GM12878 (cell line): Measurements from ENCODE around the gene PPP4R4. TPM values are rescaled to one million over a fixed set of nuclear protein-coding genes. Genes with fewer than 3 reads are reported as not detected.

Experiments
- ATAC-seq: fragments of 200-7000 bp; cut with Tn5 transposase; 3 replicates; pipeline ENCODE4 v1.9.1; 2020; ENCODE audit warnings: mild to moderate bottlenecking, moderate library complexity
- BruUV-seq: library from RNA; stranded (reverse); fragments of 400-500 nt; replicated peaks from 2 replicates; lab custom pipeline; 2021; lab: Mats Ljungman, UMichigan
- CTCF ChIA-PET: fragments of 300-600 bp; sonication (Branson Sonifier 250); formaldehyde crosslinking; extraction: SDS; loops from one replicate; lab custom pipeline; 2021; ENCODE audit warnings: inconsistent platforms; lab: Yijun Ruan, JAX
- POLR2A ChIA-PET: fragments of 350-600 bp; formaldehyde crosslinking; extraction: SDS; loops from one replicate; lab custom pipeline; 2021; ENCODE audit warnings: inconsistent platforms; lab: Charles Lee
- RAD21 ChIA-PET: fragments of 300-600 bp; sonication (Branson Sonifier 250); formaldehyde crosslinking; loops from one replicate; lab custom pipeline; 2023; ENCODE audit warnings: antibody characterized with exemption; ENCODE audit not compliant: unreplicated experiment; lab: Charles Lee
- SMC1A ChIA-PET: fragments of 300-600 bp; sonication (Branson Sonifier 250); formaldehyde crosslinking; loops from one replicate; lab custom pipeline; 2023; ENCODE audit not compliant: unreplicated experiment, uncharacterized antibody; lab: Charles Lee
- DNase-seq: peaks from one replicate; pipeline ENCODE4 v3.0.0-alpha.2; 2011; ENCODE audit warnings: low read depth, low spot score
- FAIRE-seq: peaks from 3 replicates; lab custom pipeline; 2011; peaks lifted over from hg19 to GRCh38; lab: Jason Lieb, UNC
- H2AFZ ChIP-seq: 2 replicates; pipeline ENCODE4 v1.6.0; 2011; ENCODE audit warnings: low read depth, low read length, control low read depth; ENCODE audit not compliant: control insufficient read depth
- H3K27ac ChIP-seq: 2 replicates; pipeline ENCODE4 v1.5.1; 2011; ENCODE audit warnings: control low read depth; ENCODE audit not compliant: control insufficient read depth, insufficient read depth
- H3K27me3 ChIP-seq, 2 experiments: replicated peaks in 1 of 2; 2 replicates each; pipeline versions ENCODE4 v1.6.0 to v1.6.1; 2011; ENCODE audit warnings: low read length in 1 of 2; ENCODE audit not compliant: control insufficient read depth in 2 of 2, insufficient read depth in 2 of 2
- H3K36me3 ChIP-seq, 2 experiments: 2 replicates each; pipeline ENCODE4 v1.5.1; 2011; ENCODE audit warnings: low read length in 1 of 2; ENCODE audit not compliant: control insufficient read depth in 2 of 2, insufficient read depth in 2 of 2
- H3K4me1 ChIP-seq: 2 replicates; pipeline ENCODE4 v1.6.1; 2011; ENCODE audit warnings: mild to moderate bottlenecking, low read length, moderate library complexity, mixed read lengths; ENCODE audit not compliant: control insufficient read depth, insufficient read depth
- H3K4me2 ChIP-seq: 2 replicates; pipeline ENCODE4 v1.6.0; 2011; ENCODE audit warnings: control low read depth; ENCODE audit not compliant: control insufficient read depth, insufficient read depth
- H3K4me3 ChIP-seq: fragments of 200-600 bp; sonication (generic); 2 replicates; pipeline ENCODE4 v1.5.1; 2016
- H3K79me2 ChIP-seq: 2 replicates; pipeline ENCODE4 v1.6.0; 2011; ENCODE audit warnings: low read length; ENCODE audit not compliant: control insufficient read depth, insufficient read depth
- H3K9ac ChIP-seq: 2 replicates; pipeline ENCODE4 v1.8.0; 2011; ENCODE audit warnings: low read length, control low read depth, mixed read lengths; ENCODE audit not compliant: control insufficient read depth, insufficient read depth
- H3K9me3 ChIP-seq: replicated peaks from 3 replicates; pipeline ENCODE4 v1.5.1; 2011; ENCODE audit warnings: mild to moderate bottlenecking, low read length; ENCODE audit not compliant: control insufficient read depth, insufficient read depth
- H4K20me1 ChIP-seq: 2 replicates; pipeline ENCODE4 v1.6.0; 2011; ENCODE audit not compliant: control insufficient read depth, insufficient read depth
- ASH2L ChIP-seq: fragments of 300-600, 200-600 bp; sonication (generic); IDR thresholded peaks from 2 replicates; pipeline ENCODE4 v1.6.1; 2017; ENCODE audit warnings: low read depth, mild to moderate bottlenecking, borderline replicate concordance
- BHLHE40 ChIP-seq, 2 experiments: fragments of 450-650 bp in 1 of 2; IDR thresholded peaks; 2 replicates each; pipeline ENCODE4 v1.6.1; 2011 to 2017; ENCODE audit warnings: low read depth in 2 of 2, borderline replicate concordance in 1 of 2, improper control_type of control experiment in 1 of 2, low read length in 1 of 2, mild to moderate bottlenecking in 1 of 2
- CBX5 ChIP-seq: sonication (generic); IDR thresholded peaks from 2 replicates; pipeline ENCODE4 v1.6.1; 2016; ENCODE audit warnings: low read depth, moderate library complexity, mild to moderate bottlenecking, inconsistent platforms
- IKZF1 ChIP-seq: fragments of 450-650 bp; conservative IDR thresholded peaks from 2 replicates; pipeline ENCODE4 v1.6.1; 2017; ENCODE audit warnings: antibody characterized with exemption, mild to moderate bottlenecking
- KAT2A ChIP-seq: conservative IDR thresholded peaks from 2 replicates; pipeline ENCODE4 v1.6.1; 2011; ENCODE audit warnings: low read depth, low read length; ENCODE audit not compliant: control insufficient read depth
- MYB ChIP-seq: fragments of 150-350 bp; IDR thresholded peaks from 2 replicates; pipeline ENCODE4 v1.6.1; 2014; ENCODE audit warnings: mild to moderate bottlenecking, low read depth, low read length, borderline replicate concordance
- NFYB ChIP-seq: IDR thresholded peaks from 2 replicates; pipeline ENCODE4 v1.6.1; 2011; ENCODE audit warnings: low read depth, mild to moderate bottlenecking, low read length, improper control_type of control experiment, moderate library complexity; ENCODE audit not compliant: insufficient read depth
- RELA ChIP-seq: fragments of 450-650 bp; IDR thresholded peaks from 2 replicates; pipeline ENCODE4 v1.8.0; 2014; ENCODE audit warnings: borderline replicate concordance; ENCODE audit not compliant: partially characterized antibody
- SIN3A ChIP-seq: IDR thresholded peaks from 2 replicates; pipeline ENCODE4 v1.6.1; 2012; ENCODE audit warnings: low read depth, low read length, improper control_type of control experiment
- SMAD1 ChIP-seq: fragments of 450-650 bp; IDR thresholded peaks from 2 replicates; pipeline ENCODE4 v1.6.1; 2018; ENCODE audit warnings: mild to moderate bottlenecking, low read depth; ENCODE audit not compliant: partially characterized antibody
- SP1 ChIP-seq: IDR thresholded peaks from one replicate; pipeline ENCODE4 v1.6.1; 2011; ENCODE audit warnings: low read depth, low read length
- ZSCAN29 ChIP-seq: fragments of 450-650 bp; IDR thresholded peaks from 2 replicates; pipeline ENCODE4 v1.6.1; 2017; ENCODE audit warnings: mild to moderate bottlenecking, moderate library complexity
- WGBS: methylation state at CpG from one replicate; pipeline ENCODE4 v1.1.6; 2016; ENCODE audit warnings: low lambda C conversion rate; ENCODE audit not compliant: insufficient replicate concordance, insufficient coverage; ENCODE audit errors: missing lambda C conversion rate; 5-methylcytosine and 5-hydroxymethylcytosine counted together
- in situ Hi-C: fragments of 300-500 bp; cut with MboI; formaldehyde crosslinking; loops from 9 replicates; pipeline ENCODE4 v1.14.3; 2018; ENCODE audit warnings: mixed read lengths
- intact Hi-C: fragments of 100-400 bp; cut with micrococcal nuclease; formaldehyde crosslinking; loops from one replicate; pipeline ENCODE4 v1.14.2; 2022; ENCODE audit not compliant: unreplicated experiment
- polyA plus RNA-seq, 11 experiments: library from polyadenylated mRNA; depleted of rRNA in 4 of 11; unstranded in 6 of 11; stranded (reverse) in 5 of 11; fragments of >200 nt; fragmentation: Nextera tagmentation in 4 of 11; fragmentation: Illumina TruSeq in 1 of 11; extraction: Ambion mirVana in 4 of 11; extraction: Trizol in 1 of 11; gene quantifications; 1 replicate in 1 of 11; 2 replicates in 10 of 11; pipeline versions ENCODE4 v1.2.1 to v1.2.3, GENCODE V29; 2011 to 2016; ENCODE audit warnings: inconsistent platforms in 2 of 11, missing spikeins in 2 of 11, low read depth in 1 of 11
- total RNA-seq, 4 experiments: library from RNA; depleted of rRNA in 3 of 4; stranded (reverse); fragments of >200 nt in 3 of 4; fragmentation: Illumina TruSeq in 1 of 4; extraction: Trizol in 1 of 4; gene quantifications; 2 replicates each; pipeline versions ENCODE4 v1.2.1 to v1.2.3, GENCODE V29; 2013 to 2021
- TF ChIP-seq, protein P1 (sequence below): fragments of 450-650 bp; IDR thresholded peaks from 2 replicates; pipeline ENCODE4 v1.6.1; 2017; ENCODE audit warnings: antibody characterized with exemption, mild to moderate bottlenecking, moderate library complexity
- TF ChIP-seq, protein P2 (sequence below): IDR thresholded peaks from 2 replicates; pipeline ENCODE4 v1.6.1; 2012; ENCODE audit warnings: low read depth, low read length, improper control_type of control experiment

The PPP4R4 gene
- total and polyA plus RNA-seq, 10 of the 15 experiments (the other 5 are each of a cell fraction or from before 2014, with no cell fraction given), result 0.01 to 0.13 (median 0.08) TPM; not detected in 4

DNA sequence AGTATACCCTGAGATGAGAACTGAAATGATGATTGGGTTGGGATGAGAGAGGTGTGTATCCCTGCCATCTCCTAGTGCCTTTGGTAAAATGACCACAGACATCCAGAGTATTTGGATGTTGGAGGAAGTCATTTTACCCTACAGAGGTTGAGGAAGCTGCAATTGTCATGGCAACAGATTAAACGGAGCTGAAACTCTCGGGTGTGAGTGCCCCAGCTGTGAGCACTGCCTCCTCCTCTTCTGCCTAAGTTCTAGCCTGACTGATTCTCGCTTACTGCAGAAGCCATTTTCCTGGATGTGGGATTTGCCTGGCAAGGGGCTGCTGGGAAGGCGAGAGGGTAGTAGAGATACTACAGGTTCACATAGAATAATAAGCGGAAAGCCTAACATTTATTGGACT is 10.3 kb upstream of the PPP4R4 start:
- in situ Hi-C loops, result no loop called here
- H3K4me1 ChIP-seq, result peaks cover 3% of the 10 kb centered on the region; the same call in 1 of the 2 replicates
- POLR2A ChIA-PET, result no interaction called here
- no TSS peak for BruUV-seq
- no peaks in the 10 kb centered on the region for H3K79me2 ChIP-seq
- no peaks in the 10 kb centered on the region for H3K36me3 ChIP-seq
- 57% methylated on average over 5 of the region's 5 CpGs for WGBS
- H3K9ac ChIP-seq, result no peak overlapping the region
- no peak overlapping the region for H2AFZ ChIP-seq
- SMC1A ChIA-PET, result no interaction called here
- ATAC-seq (no peak), FAIRE-seq (no peak), DNase-seq (no peak)
- no peak overlapping the region for H3K4me2 ChIP-seq
- RAD21 ChIA-PET, result no interaction called here
- H3K9me3 ChIP-seq, result no peaks in the 10 kb centered on the region
- TF ChIP-seq RELA (no peak), ZSCAN29 (no peak), SMAD1 (no peak), NFYB (no peak), ASH2L (no peak), BHLHE40 (IDR thresholded peaks at IDR 0.05; ENCODE audit: borderline replicate concordance in 1 of 2, low read depth in 2 of 2, low read length in 1 of 2) (no peak), IKZF1 (no peak), SP1 (no peak), SIN3A (no peak), MYB (no peak), KAT2A (no peak), CBX5 (no peak)
- TF ChIP-seq, protein P1, sequence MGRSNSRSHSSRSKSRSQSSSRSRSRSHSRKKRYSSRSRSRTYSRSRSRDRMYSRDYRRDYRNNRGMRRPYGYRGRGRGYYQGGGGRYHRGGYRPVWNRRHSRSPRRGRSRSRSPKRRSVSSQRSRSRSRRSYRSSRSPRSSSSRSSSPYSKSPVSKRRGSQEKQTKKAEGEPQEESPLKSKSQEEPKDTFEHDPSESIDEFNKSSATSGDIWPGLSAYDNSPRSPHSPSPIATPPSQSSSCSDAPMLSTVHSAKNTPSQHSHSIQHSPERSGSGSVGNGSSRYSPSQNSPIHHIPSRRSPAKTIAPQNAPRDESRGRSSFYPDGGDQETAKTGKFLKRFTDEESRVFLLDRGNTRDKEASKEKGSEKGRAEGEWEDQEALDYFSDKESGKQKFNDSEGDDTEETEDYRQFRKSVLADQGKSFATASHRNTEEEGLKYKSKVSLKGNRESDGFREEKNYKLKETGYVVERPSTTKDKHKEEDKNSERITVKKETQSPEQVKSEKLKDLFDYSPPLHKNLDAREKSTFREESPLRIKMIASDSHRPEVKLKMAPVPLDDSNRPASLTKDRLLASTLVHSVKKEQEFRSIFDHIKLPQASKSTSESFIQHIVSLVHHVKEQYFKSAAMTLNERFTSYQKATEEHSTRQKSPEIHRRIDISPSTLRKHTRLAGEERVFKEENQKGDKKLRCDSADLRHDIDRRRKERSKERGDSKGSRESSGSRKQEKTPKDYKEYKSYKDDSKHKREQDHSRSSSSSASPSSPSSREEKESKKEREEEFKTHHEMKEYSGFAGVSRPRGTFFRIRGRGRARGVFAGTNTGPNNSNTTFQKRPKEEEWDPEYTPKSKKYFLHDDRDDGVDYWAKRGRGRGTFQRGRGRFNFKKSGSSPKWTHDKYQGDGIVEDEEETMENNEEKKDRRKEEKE, result no peak
- TF ChIP-seq, protein P2, sequence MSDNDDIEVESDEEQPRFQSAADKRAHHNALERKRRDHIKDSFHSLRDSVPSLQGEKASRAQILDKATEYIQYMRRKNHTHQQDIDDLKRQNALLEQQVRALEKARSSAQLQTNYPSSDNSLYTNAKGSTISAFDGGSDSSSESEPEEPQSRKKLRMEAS, result no peak
- peaks cover 0 to 2% of the 10 kb centered on the region in 2 experiments; a peak in 1 of 4 replicates for H3K27me3 ChIP-seq
- no peaks in the 10 kb centered on the region for H4K20me1 ChIP-seq
- CTCF ChIA-PET, result interaction anchor here (1.2 kb wide), 1 partner anchor 27 kb away, joined by 5 read pairs; no protein-coding TSS in a partner anchor
- intact Hi-C loops, result no loop called here
- H3K4me3 ChIP-seq, result no peak overlapping the region
- H3K27ac ChIP-seq, result no peak overlapping the region
